Left lung (tissue), 10 donors: ENCODE data around the gene EOMES. TPM values are rescaled to one million over a fixed set of nuclear protein-coding genes. Genes with fewer than 3 reads are reported as not detected.

Source experiments
- ATAC-seq: fragments of 200-7000 bp; cut with Tn5 transposase; one replicate; pipeline ENCODE4 v1.9.1; 2020; ENCODE audit warnings: moderate library complexity
- DNase-seq, 4 donors: peaks; one replicate each; pipeline ENCODE4 v3.0.0-alpha.2; 2013 to 2020
- H3K27ac ChIP-seq, 2 donors: fragments of 200-600 bp; sonication (generic) in 1 of 2; one replicate each; pipeline versions ENCODE4 v1.5.0 to v1.8.0; 2020 to 2021
- H3K27me3 ChIP-seq, 2 donors: fragments of 200-600 bp; sonication (generic) in 1 of 2; one replicate each; pipeline versions ENCODE4 v1.5.0 to v1.8.0; 2020 to 2021
- H3K36me3 ChIP-seq, 2 donors: fragments of 200-600 bp; sonication (generic) in 1 of 2; one replicate each; pipeline versions ENCODE4 v1.5.0 to v1.8.0; 2020 to 2021
- H3K4me1 ChIP-seq, 2 donors: fragments of 200-600 bp; one replicate each; pipeline ENCODE4 v1.8.0; 2021
- H3K4me3 ChIP-seq, 2 donors: fragments of 200-600 bp; sonication (generic) in 1 of 2; one replicate each; pipeline versions ENCODE4 v1.5.0 to v1.8.0; 2020 to 2021; ENCODE audit warnings: mild to moderate bottlenecking in 1 of 2
- H3K9me3 ChIP-seq, 2 donors: fragments of 200-600 bp; sonication (generic) in 1 of 2; one replicate each; pipeline versions ENCODE4 v1.5.0 to v1.8.0; 2020 to 2021
- CTCF ChIP-seq, 2 donors: fragments of 200-600 bp; sonication (generic) in 1 of 2; IDR thresholded peaks; one replicate each; pipeline versions ENCODE4 v1.5.0 to v1.8.0; 2021; ENCODE audit warnings: antibody characterized with exemption in 2 of 2
- intact Hi-C, 2 donors: fragments of 100-400 bp; cut with DNase I; formaldehyde crosslinking; loops; one replicate each; pipeline versions ENCODE4 v1.11.2 to v1.14.2; 2022
- polyA plus RNA-seq, 6 donors: library from polyadenylated mRNA; unstranded; fragments of 120-200 nt; gene quantifications; one replicate each; pipeline ENCODE4 v1.2.1, GENCODE V29; 2013; ENCODE audit not compliant: insufficient read length in 6 of 6
- total RNA-seq, 2 donors: library from RNA; stranded (reverse); fragmentation: NEBNext Ultra II Directional; extraction: Animal tissue kit (Norgen Biotek cat#: 25700); gene quantifications; one replicate each; pipeline ENCODE4 v1.2.1, GENCODE V29; 2021
- donor health status: DM: no; HTN: yes; CAD: no.
- donor health status: DM: no; HTN: no; CAD: no.

EOMES gene
- total and polyA plus RNA-seq, 8 donors: 0.21 to 0.94 (median 0.41) TPM

GRCh38 chr3:27685474-27685873 lies 36.6 kb downstream of the EOMES start:
- TF ChIP-seq CTCF (IDR thresholded peaks at IDR 0.05): no peak
- ATAC-seq (no peak), DNase-seq (no peak)
- Histone ChIP-seq H3K4me3 (no peak overlapping the region), H3K27ac (no peak overlapping the region), H3K27me3 (no peaks in the 10 kb centered on the region), H3K36me3 (no peaks in the 10 kb centered on the region), H3K4me1 (peaks cover 0 to 10% of the 10 kb centered on the region in 2 donors), H3K9me3 (peaks cover 0 to 4% of the 10 kb centered on the region in 2 donors)
- intact Hi-C loops: loop anchor here in 1 of 2 donors (10.0 kb wide), 1 partner anchor 371 kb away; no protein-coding TSS in a partner anchor

- intact Hi-C loops: loop anchor here in 1 of 2 donors (10.0 kb wide), 1 partner anchor 370 kb away; no protein-coding TSS in a partner anchor
- no peak for TF ChIP-seq CTCF (IDR thresholded peaks at IDR 0.05)
- ATAC-seq: no peak
Measured at GRCh38 chr3:27684302-27684701, 37.8 kb downstream of the EOMES start.

GRCh38 chr3:27681249-27681748 lies 40.8 kb downstream of the EOMES start:
- intact Hi-C loops: loop anchor here in 1 of 2 donors (10.0 kb wide), 1 partner anchor 366 kb away; no protein-coding TSS in a partner anchor

More at GRCh38 chr3:27684302-27684701, 37.8 kb downstream of the EOMES start:
- no peak for DNase-seq
- H3K4me1 ChIP-seq: peaks cover 0 to 10% of the 10 kb centered on the region in 2 donors
- H3K4me3 ChIP-seq: no peak overlapping the region
- no peaks in the 10 kb centered on the region for H3K27me3 ChIP-seq
- no peak overlapping the region for H3K27ac ChIP-seq
- no peaks in the 10 kb centered on the region for H3K36me3 ChIP-seq
- H3K9me3 ChIP-seq: no peaks in the 10 kb centered on the region

GRCh38 chr3:27680517-27681246 lies 41.4 kb downstream of the EOMES start:
- no peaks in the 10 kb centered on the region for H3K36me3 ChIP-seq

More at GRCh38 chr3:27681249-27681748, 40.8 kb downstream of the EOMES start:
- ATAC-seq (peak; percentile 87), DNase-seq (peak in 2 of 4 donors; percentile 43 to 79)
- Histone ChIP-seq H3K36me3 (no peaks in the 10 kb centered on the region), H3K4me3 (no peak overlapping the region), H3K27ac (no peak overlapping the region), H3K9me3 (no peaks in the 10 kb centered on the region), H3K27me3 (no peaks in the 10 kb centered on the region), H3K4me1 (peaks cover 0 to 10% of the 10 kb centered on the region in 2 donors)
- peak; percentile 49 to 56 for TF ChIP-seq CTCF (IDR thresholded peaks at IDR 0.05)

More at GRCh38 chr3:27680517-27681246, 41.4 kb downstream of the EOMES start:
- intact Hi-C loops: loop anchor here in 1 of 2 donors (10.0 kb wide), 1 partner anchor 366 kb away; no protein-coding TSS in a partner anchor
- peaks cover 0 to 10% of the 10 kb centered on the region in 2 donors for H3K4me1 ChIP-seq
- no peaks in the 10 kb centered on the region for H3K27me3 ChIP-seq
- no peak for TF ChIP-seq CTCF (IDR thresholded peaks at IDR 0.05)
- no peak for DNase-seq
- H3K27ac ChIP-seq: no peak overlapping the region
- no peak overlapping the region for H3K4me3 ChIP-seq
- no peaks in the 10 kb centered on the region for H3K9me3 ChIP-seq
- ATAC-seq: peak; percentile 6
